ENCODE results near the gene RNF182.

- no peak for TF ChIP-seq CTCF (IDR thresholded peaks at IDR 0.05)
- TF ChIP-seq POLR2A (IDR thresholded peaks at IDR 0.05) = no peak
Observed at GRCh38 chr6:13886949-13887348, 37.8 kb upstream of the RNF182 start.

All from lower leg skin (tissue), 3 donors.